DOHH2 (cell line): Measurements from ENCODE around the gene FNDC10.

Experiments
- H3F3A ChIP-seq: fragments of 200-600 bp; sonication (generic), shearing (Covaris generic); 2 replicates; pipeline ENCODE4 v1.6.0; 2016; ENCODE audit warnings: antibody characterized with exemption, mild to moderate bottlenecking; ENCODE audit not compliant: control insufficient read depth, insufficient read depth
- H3K27ac ChIP-seq: fragments of 200-600 bp; sonication (generic); 2 replicates; pipeline ENCODE4 v1.5.1; 2014; ENCODE audit warnings: low read depth, mild to moderate bottlenecking, low read length, moderate library complexity
- H3K27me3 ChIP-seq: fragments of 200-600 bp; sonication (generic); 2 replicates; pipeline ENCODE4 v1.6.1; 2014; ENCODE audit warnings: mild to moderate bottlenecking, low read length, mixed read lengths; ENCODE audit not compliant: control insufficient read depth
- H3K36me3 ChIP-seq: fragments of 200-600 bp; sonication (generic); 2 replicates; pipeline ENCODE4 v1.6.1; 2014; ENCODE audit warnings: mild to moderate bottlenecking, low read length, moderate library complexity, mixed read lengths; ENCODE audit not compliant: control insufficient read depth
- H3K4me1 ChIP-seq: fragments of 200-600 bp; sonication (generic); 2 replicates; pipeline ENCODE4 v1.6.1; 2014; ENCODE audit warnings: mild to moderate bottlenecking, low read length, mixed read lengths; ENCODE audit not compliant: control insufficient read depth
- H3K4me2 ChIP-seq: fragments of 200-600 bp; sonication (generic); 2 replicates; pipeline ENCODE4 v1.6.0; 2014; ENCODE audit warnings: mild to moderate bottlenecking, low read length, moderate library complexity
- H3K4me3 ChIP-seq: fragments of 200-600 bp; sonication (generic); 2 replicates; pipeline ENCODE4 v1.5.1; 2014; ENCODE audit warnings: mild to moderate bottlenecking, low read length, mixed read lengths
- H3K79me2 ChIP-seq: fragments of 200-600 bp; sonication (generic); 2 replicates; pipeline ENCODE4 v1.6.1; 2014; ENCODE audit warnings: mild to moderate bottlenecking, low read length, mixed read lengths; ENCODE audit not compliant: control insufficient read depth
- H3K9me2 ChIP-seq: fragments of 200-600 bp; sonication (generic); replicated peaks from 2 replicates; pipeline ENCODE4 v1.6.1; 2014; ENCODE audit warnings: mild to moderate bottlenecking, low read length, mixed read lengths; ENCODE audit not compliant: control insufficient read depth
- H3K9me3 ChIP-seq: fragments of 200-600 bp; sonication (generic); 2 replicates; pipeline ENCODE4 v1.6.1; 2014; ENCODE audit warnings: antibody characterized with exemption, low read length, mixed read lengths; ENCODE audit not compliant: control insufficient read depth, insufficient read depth
- H4K20me1 ChIP-seq: fragments of 200-600 bp; sonication (generic); 2 replicates; pipeline ENCODE4 v1.6.0; 2014; ENCODE audit warnings: low read depth, mild to moderate bottlenecking, antibody characterized with exemption, low read length, moderate library complexity; ENCODE audit not compliant: control insufficient read depth, insufficient read depth
- EZH2phosphoT487 ChIP-seq: fragments of 200-600 bp; sonication (generic); IDR thresholded peaks from 2 replicates; pipeline ENCODE4 v1.6.1; 2017; ENCODE audit warnings: borderline replicate concordance, mild to moderate bottlenecking, antibody characterized with exemption, low read length, moderate library complexity, mixed read lengths
- TF ChIP-seq, protein P1 (sequence below): fragments of 200-600 bp; sonication (generic); IDR thresholded peaks from one replicate; pipeline ENCODE4 v1.5.1; 2014; ENCODE audit warnings: antibody characterized with exemption, mild to moderate bottlenecking, low read depth, low read length; ENCODE audit not compliant: poor library complexity, severe bottlenecking

Gene FNDC10

DNA sequence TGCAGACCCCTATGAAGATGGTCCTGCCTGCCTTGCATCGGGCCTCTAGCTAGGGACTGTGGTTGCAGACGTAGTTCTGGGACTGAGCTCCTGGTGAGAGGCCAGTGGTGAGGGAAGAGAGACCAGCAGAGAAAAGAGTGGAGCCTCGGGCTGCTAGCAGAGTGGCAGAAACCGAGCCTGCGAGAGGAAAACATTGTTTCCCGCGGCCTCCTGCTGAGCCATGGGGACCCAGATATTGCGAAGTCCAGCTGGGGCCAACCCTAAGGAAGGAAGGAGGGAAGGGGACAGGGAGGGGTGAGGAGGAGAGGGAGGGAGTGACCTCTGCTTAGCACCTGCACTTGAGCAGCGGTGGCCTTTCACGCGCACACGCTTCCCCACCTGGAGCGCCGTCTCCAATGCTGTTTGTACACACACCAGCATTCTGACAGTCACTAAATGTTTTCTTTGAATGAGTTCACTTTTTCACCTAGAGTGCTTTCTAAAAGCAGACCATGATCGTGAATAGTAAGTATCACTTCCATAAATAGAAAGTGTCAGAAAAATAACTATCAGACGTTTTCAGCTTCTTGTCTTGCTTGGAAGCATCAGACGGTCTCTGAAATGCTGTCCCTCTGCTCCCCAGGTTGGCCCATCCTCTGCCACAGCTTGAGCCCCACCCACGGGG lies 2.5 kb upstream of the FNDC10 start:
- TF ChIP-seq, protein P1, sequence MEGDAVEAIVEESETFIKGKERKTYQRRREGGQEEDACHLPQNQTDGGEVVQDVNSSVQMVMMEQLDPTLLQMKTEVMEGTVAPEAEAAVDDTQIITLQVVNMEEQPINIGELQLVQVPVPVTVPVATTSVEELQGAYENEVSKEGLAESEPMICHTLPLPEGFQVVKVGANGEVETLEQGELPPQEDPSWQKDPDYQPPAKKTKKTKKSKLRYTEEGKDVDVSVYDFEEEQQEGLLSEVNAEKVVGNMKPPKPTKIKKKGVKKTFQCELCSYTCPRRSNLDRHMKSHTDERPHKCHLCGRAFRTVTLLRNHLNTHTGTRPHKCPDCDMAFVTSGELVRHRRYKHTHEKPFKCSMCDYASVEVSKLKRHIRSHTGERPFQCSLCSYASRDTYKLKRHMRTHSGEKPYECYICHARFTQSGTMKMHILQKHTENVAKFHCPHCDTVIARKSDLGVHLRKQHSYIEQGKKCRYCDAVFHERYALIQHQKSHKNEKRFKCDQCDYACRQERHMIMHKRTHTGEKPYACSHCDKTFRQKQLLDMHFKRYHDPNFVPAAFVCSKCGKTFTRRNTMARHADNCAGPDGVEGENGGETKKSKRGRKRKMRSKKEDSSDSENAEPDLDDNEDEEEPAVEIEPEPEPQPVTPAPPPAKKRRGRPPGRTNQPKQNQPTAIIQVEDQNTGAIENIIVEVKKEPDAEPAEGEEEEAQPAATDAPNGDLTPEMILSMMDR = no peak
- TF ChIP-seq EZH2phosphoT487 = no peak
- no peak overlapping the region for H3K27ac ChIP-seq
- no peaks in the 10 kb centered on the region for H3K79me2 ChIP-seq
- no peaks in the 10 kb centered on the region for H3K36me3 ChIP-seq
- no peaks in the 10 kb centered on the region for H3K9me2 ChIP-seq
- no peak overlapping the region for H3K4me2 ChIP-seq
- H4K20me1 ChIP-seq = 0 out of 2 replicates have a peak, but pooled peaks cover 3% of the 10 kb centered on the region
- peaks cover 3% of the 10 kb centered on the region for H3F3A ChIP-seq
- no peak overlapping the region for H3K4me3 ChIP-seq
- H3K4me1 ChIP-seq = peaks cover 35% of the 10 kb centered on the region
- H3K27me3 ChIP-seq = peaks cover 43% of the 10 kb centered on the region
- H3K9me3 ChIP-seq = no peaks in the 10 kb centered on the region

DNA sequence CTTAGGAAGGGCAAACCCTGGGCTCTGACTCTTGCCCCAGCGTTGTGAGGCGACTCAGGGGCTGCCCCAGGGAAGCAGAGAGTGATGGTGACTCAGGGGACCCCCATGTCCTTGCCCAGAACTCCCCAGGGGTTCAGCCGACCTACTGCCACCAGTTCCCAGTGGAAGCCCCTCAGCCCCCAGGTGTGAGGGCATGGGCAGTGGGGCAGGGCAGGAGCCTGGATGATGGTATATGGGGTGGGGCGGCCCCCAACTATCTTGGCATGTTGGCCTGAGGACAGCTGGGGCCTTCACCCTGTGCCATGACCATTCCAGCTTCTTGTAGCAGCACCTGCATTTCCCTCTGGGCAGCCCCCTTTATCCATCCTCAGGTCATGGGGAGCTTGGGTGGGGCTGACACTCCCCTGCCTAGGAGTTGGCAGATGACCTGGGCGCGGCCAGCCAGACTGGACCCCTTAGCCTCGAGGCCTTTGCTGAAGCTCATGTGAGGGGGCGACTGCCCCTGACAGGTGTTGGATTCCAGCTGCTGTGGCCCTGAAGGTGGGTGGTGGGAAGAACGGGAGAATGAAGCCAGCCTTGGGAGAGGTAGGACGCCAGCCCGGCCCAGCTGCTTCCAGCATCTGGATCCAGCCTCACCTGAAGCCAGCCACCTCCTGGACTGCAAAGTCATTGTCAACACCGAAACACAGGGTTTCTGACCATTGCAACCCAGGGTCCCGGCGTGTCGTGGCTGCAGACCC lies 1.8 kb upstream of the FNDC10 start:
- TF ChIP-seq EZH2phosphoT487 = no peak
- TF ChIP-seq, protein P1 = no peak
- Histone ChIP-seq H4K20me1 (0 out of 2 replicates have a peak, but pooled peaks cover 3% of the 10 kb centered on the region), H3F3A (peaks cover 2% of the 10 kb centered on the region), H3K9me2 (no peaks in the 10 kb centered on the region), H3K79me2 (no peaks in the 10 kb centered on the region), H3K4me1 (peaks cover 28% of the 10 kb centered on the region), H3K9me3 (no peaks in the 10 kb centered on the region), H3K36me3 (no peaks in the 10 kb centered on the region), H3K4me3 (no peak overlapping the region), H3K4me2 (no peak overlapping the region), H3K27ac (no peak overlapping the region), H3K27me3 (peaks cover 46% of the 10 kb centered on the region)

DNA sequence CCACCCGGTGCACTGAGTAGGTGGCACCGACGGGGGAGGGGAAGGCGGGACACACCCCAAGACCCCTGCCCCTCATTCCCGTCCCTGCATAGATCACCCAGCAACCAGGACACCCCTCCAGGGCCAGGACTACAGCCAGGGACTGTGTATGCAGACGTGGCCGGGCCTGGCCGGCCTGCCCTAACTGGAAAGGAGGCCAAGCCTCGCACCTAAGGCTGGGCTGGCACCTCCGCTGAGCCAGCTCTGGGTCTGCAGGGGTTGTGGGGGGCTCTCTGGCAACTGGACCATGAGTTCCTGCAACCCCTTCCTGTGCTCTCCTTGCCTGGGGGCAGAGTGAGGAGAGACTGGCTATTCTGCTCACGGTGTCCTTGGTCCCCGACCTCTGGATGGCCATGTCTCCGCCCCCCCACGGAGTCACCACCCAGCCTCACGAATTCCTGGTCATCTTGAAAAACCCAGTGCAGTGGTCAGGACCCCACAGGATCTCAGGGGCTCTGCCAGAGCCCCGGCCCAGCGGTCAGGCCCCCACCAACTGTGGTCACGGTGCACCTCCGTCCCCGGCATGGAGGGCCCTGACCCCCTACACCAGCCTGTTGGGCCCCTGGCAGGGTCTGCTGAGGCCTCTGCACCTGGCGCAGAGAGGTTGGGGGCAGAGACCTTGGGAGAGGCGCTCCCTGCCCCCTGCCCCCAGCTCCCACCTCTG lies 1.1 kb upstream of the FNDC10 start:
- no peaks in the 10 kb centered on the region; the same call in 1 of the 2 replicates for H3F3A ChIP-seq
- H3K9me2 ChIP-seq = no peaks in the 10 kb centered on the region
- H3K4me1 ChIP-seq = peaks cover 25% of the 10 kb centered on the region
- no peaks in the 10 kb centered on the region for H3K36me3 ChIP-seq
- no peaks in the 10 kb centered on the region for H3K79me2 ChIP-seq
- 0 out of 2 replicates have a peak, but pooled peaks cover 3% of the 10 kb centered on the region for H4K20me1 ChIP-seq
- TF ChIP-seq, protein P1 = no peak
- TF ChIP-seq EZH2phosphoT487 = no peak
- H3K4me3 ChIP-seq = no peak overlapping the region
- no peak overlapping the region for H3K4me2 ChIP-seq
- peaks cover 53% of the 10 kb centered on the region for H3K27me3 ChIP-seq
- H3K9me3 ChIP-seq = no peaks in the 10 kb centered on the region
- no peak overlapping the region for H3K27ac ChIP-seq
